ENCODE measurements around the gene CD81. TPM values are rescaled to one million over a fixed set of nuclear protein-coding genes. Genes with fewer than 3 reads are reported as not detected.

CD81 gene
- total and polyA plus RNA-seq, 2 experiments from 2014 or later: 88.6 to 290 TPM

GRCh38 chr11:2381494-2382128, 4.5 kb downstream of the CD81 start:
- ATAC-seq: no peak
- TF ChIP-seq ETS1 (IDR thresholded peaks at IDR 0.05) (no peak), CTCF (conservative IDR thresholded peaks at IDR 0.05; ENCODE audit: low read depth in 2 of 2) (no peak), ZNF462 (CRISPR knock-in tag; IDR thresholded peaks at IDR 0.05) (no peak), STAT1 (IDR thresholded peaks at IDR 0.05; ENCODE audit: unreplicated experiment) (no peak), JUNB (IDR thresholded peaks at IDR 0.05; ENCODE audit: unreplicated experiment) (no peak), EZH2phosphoT487 (IDR thresholded peaks at IDR 0.05; ENCODE audit: unreplicated experiment) (no peak), CREB1 (CRISPR knock-in tag; IDR thresholded peaks at IDR 0.05; ENCODE audit: low read depth) (no peak), REST (IDR thresholded peaks at IDR 0.05; ENCODE audit: unreplicated experiment) (no peak), EZH2 (IDR thresholded peaks at IDR 0.05; ENCODE audit: low read depth, unreplicated experiment) (no peak), ZNF114 (CRISPR knock-in tag; IDR thresholded peaks at IDR 0.05) (no peak), POLR2AphosphoS5 (IDR thresholded peaks at IDR 0.05; ENCODE audit: low read depth) (no peak), NANOG (IDR thresholded peaks at IDR 0.05; ENCODE audit: borderline replicate concordance) (no peak), ZNF331 (CRISPR knock-in tag; IDR thresholded peaks at IDR 0.05; ENCODE audit: low read depth) (no peak)
- Histone ChIP-seq H3F3A (replicated peaks; ENCODE audit: low read depth) (no peaks in the 10 kb centered on the region), H2AFZ (no peak overlapping the region), H3K4me3 (no peak overlapping the region), H4K20me1 (replicated peaks; ENCODE audit: insufficient read depth) (peaks cover 45% of the 10 kb centered on the region), H3K4me1 (ENCODE audit: insufficient read depth) (peaks cover 12% of the 10 kb centered on the region; the same call in 1 of the 2 replicates), H3K79me2 (replicated peaks; ENCODE audit: insufficient read depth) (peaks cover 82% of the 10 kb centered on the region), H3K27ac (ENCODE audit: low read depth) (no peak overlapping the region), H3K36me3 (ENCODE audit: insufficient read depth) (no peaks in the 10 kb centered on the region), H3K4me2 (no peak overlapping the region), H3K27me3 (ENCODE audit: insufficient read depth) (no peaks in the 10 kb centered on the region), H3K9me2 (ENCODE audit: insufficient read depth) (no peaks in the 10 kb centered on the region)
- Mint-ChIP-seq H3K4me1 (peaks cover 19% of the 10 kb centered on the region), H3K27ac (no peak overlapping the region), H3K9me3 (no peaks in the 10 kb centered on the region), H3K4me3 (no peak overlapping the region; the same call in 2 of the 3 replicates), H3K36me3 (ENCODE audit: low read depth) (no peaks in the 10 kb centered on the region; the same call in 2 of the 3 replicates), H3K27me3 (ENCODE audit: insufficient read depth, low read depth, poor library complexity) (peaks cover 8% of the 10 kb centered on the region)
- DNase-seq (ENCODE audit: low spot score): no peak
